Endodermal cell (in vitro differentiated cells): ENCODE measurements around the gene CD81. TPM values are rescaled to one million over a fixed set of nuclear protein-coding genes. Genes with fewer than 3 reads are reported as not detected.

Experiments
- DNase-seq: peaks from one replicate; pipeline ENCODE4 v3.0.0-alpha.2; 2017
- H3K27ac ChIP-seq: 2 replicates; pipeline ENCODE4 v1.5.1; 2013; ENCODE audit warnings: mild to moderate bottlenecking, low read depth, low read length, moderate library complexity
- H3K27me3 ChIP-seq: 2 replicates; pipeline ENCODE4 v1.6.1; 2013; ENCODE audit warnings: mild to moderate bottlenecking, low read length, moderate library complexity; ENCODE audit not compliant: insufficient read depth, control insufficient read depth, poor library complexity, severe bottlenecking
- H3K36me3 ChIP-seq: 2 replicates; pipeline ENCODE4 v1.7.0; 2013; ENCODE audit warnings: mild to moderate bottlenecking, low read length, moderate library complexity; ENCODE audit not compliant: control insufficient read depth, insufficient read depth
- H3K4me1 ChIP-seq: one replicate; pipeline ENCODE4 v1.7.0; 2013; ENCODE audit warnings: low read length; ENCODE audit not compliant: control insufficient read depth, insufficient read depth
- H3K4me3 ChIP-seq: 2 replicates; pipeline ENCODE4 v1.5.1; 2013; ENCODE audit warnings: mild to moderate bottlenecking, low read length, moderate library complexity
- H3K9ac ChIP-seq: 2 replicates; pipeline ENCODE4 v1.6.1; 2013; ENCODE audit warnings: mild to moderate bottlenecking, low read length, moderate library complexity; ENCODE audit not compliant: poor library complexity, severe bottlenecking; ENCODE audit errors: extremely low read depth
- H3K9me3 ChIP-seq: 2 replicates; pipeline ENCODE4 v1.6.1; 2013; ENCODE audit warnings: mild to moderate bottlenecking, low read length, moderate library complexity; ENCODE audit not compliant: control insufficient read depth
- H3K27ac Mint-ChIP-seq: 2 replicates; pipeline ENCODE4 v1.8.0; 2020; ENCODE audit warnings: mixed read lengths
- H3K27me3 Mint-ChIP-seq: 2 replicates; pipeline ENCODE4 v1.8.0; 2021; ENCODE audit warnings: mild to moderate bottlenecking, mixed read lengths; ENCODE audit not compliant: insufficient read depth
- H3K36me3 Mint-ChIP-seq: 2 replicates; pipeline ENCODE4 v1.8.0; 2020; ENCODE audit warnings: low read depth, mixed read lengths
- H3K4me1 Mint-ChIP-seq: 2 replicates; pipeline ENCODE4 v1.8.0; 2020; ENCODE audit warnings: mixed read lengths
- H3K4me3 Mint-ChIP-seq: 2 replicates; pipeline ENCODE4 v1.8.0; 2020; ENCODE audit warnings: mild to moderate bottlenecking, moderate library complexity, mixed read lengths
- H3K9me3 Mint-ChIP-seq: 2 replicates; pipeline ENCODE4 v1.8.0; 2020; ENCODE audit warnings: mild to moderate bottlenecking, mixed read lengths
- WGBS, 2 experiments: methylation state at CpG; one replicate each; pipeline versions ENCODE4 v1.1.5 to v1.1.7; 2013; ENCODE audit warnings: missing lambda C conversion rate in 2 of 2, mixed read lengths in 1 of 2; ENCODE audit not compliant: insufficient coverage in 1 of 2, insufficient read length in 1 of 2; 5-methylcytosine and 5-hydroxymethylcytosine counted together
- total RNA-seq, 2 donors: library from RNA; stranded (reverse); fragmentation: NEBNext Ultra II Directional in 1 of 2; extraction: Animal tissue kit (Norgen Biotek cat#: 25700) in 1 of 2; gene quantifications; 2 replicates in 1 of 2; 3 replicates in 1 of 2; pipeline ENCODE4 v1.2.1, GENCODE V29; 2021
- TF ChIP-seq, protein P1 (sequence below): fragments of 200-600 bp; sonication (generic); conservative IDR thresholded peaks from 2 replicates; pipeline ENCODE4 v1.5.0; 2021; ENCODE audit warnings: antibody characterized with exemption, mild to moderate bottlenecking

Gene CD81
- total RNA-seq, 2 donors from 2014 or later, result 275 to 331 TPM

DNA sequence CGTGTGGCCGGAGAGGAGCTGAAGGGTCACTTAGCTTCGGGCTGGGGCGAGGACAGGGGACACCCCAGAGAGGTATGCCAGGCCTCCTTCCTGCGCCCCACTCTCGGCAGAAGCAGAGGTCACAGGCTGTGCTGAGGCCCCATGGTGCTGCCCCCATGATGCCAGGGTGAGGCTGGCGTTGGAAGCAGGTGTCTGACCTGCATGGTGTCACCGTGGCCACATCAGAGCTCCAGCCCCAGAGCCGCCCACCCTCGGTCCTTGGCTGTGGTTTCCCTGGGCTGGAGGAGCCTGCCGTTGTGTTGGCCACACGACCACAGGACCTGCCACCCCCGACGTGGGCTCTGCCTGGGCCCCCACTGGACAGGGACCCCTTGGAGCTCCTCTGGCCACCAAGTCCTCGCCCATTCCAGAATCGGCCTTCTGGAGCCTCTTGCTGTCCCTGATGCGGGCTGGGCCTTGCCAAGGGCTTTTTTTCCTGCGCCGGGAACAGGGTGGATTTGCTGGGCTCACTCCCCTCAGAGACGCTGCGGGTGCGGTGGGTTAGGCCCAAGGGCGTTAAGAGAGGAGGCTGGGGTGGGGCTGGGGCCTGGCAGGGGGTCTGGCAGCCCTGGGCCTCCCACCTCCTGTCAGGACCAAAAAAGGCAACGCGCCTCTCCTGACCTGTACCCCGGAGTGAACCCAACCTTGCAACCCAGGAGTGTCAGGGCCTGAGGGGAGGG is 15.3 kb downstream of the CD81 start:
- H3K4me1 ChIP-seq, result no peaks in the 10 kb centered on the region
- no peak overlapping the region for H3K9ac ChIP-seq
- WGBS, 2 experiments, result 92 to 93% methylated on average over 18 to 26 of the region's 26 CpGs
- TF ChIP-seq, protein P1, sequence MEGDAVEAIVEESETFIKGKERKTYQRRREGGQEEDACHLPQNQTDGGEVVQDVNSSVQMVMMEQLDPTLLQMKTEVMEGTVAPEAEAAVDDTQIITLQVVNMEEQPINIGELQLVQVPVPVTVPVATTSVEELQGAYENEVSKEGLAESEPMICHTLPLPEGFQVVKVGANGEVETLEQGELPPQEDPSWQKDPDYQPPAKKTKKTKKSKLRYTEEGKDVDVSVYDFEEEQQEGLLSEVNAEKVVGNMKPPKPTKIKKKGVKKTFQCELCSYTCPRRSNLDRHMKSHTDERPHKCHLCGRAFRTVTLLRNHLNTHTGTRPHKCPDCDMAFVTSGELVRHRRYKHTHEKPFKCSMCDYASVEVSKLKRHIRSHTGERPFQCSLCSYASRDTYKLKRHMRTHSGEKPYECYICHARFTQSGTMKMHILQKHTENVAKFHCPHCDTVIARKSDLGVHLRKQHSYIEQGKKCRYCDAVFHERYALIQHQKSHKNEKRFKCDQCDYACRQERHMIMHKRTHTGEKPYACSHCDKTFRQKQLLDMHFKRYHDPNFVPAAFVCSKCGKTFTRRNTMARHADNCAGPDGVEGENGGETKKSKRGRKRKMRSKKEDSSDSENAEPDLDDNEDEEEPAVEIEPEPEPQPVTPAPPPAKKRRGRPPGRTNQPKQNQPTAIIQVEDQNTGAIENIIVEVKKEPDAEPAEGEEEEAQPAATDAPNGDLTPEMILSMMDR, result no peak
- DNase-seq, result no peak
- H3K9me3 Mint-ChIP-seq, result no peaks in the 10 kb centered on the region
- no peaks in the 10 kb centered on the region for H3K4me1 Mint-ChIP-seq
- peaks cover 14% of the 10 kb centered on the region for H3K36me3 ChIP-seq
- H3K27me3 ChIP-seq, result no peaks in the 10 kb centered on the region
- no peak overlapping the region for H3K4me3 ChIP-seq
- H3K27ac Mint-ChIP-seq, result no peak overlapping the region
- H3K4me3 Mint-ChIP-seq, result no peak overlapping the region
- H3K36me3 Mint-ChIP-seq, result peaks cover 21% of the 10 kb centered on the region
- H3K9me3 ChIP-seq, result no peaks in the 10 kb centered on the region
- no peaks in the 10 kb centered on the region for H3K27me3 Mint-ChIP-seq
- H3K27ac ChIP-seq, result no peak overlapping the region

- Mint-ChIP-seq H3K4me1 (no peaks in the 10 kb centered on the region), H3K36me3 (peaks cover 25% of the 10 kb centered on the region), H3K27me3 (no peaks in the 10 kb centered on the region), H3K9me3 (no peaks in the 10 kb centered on the region), H3K27ac (no peak overlapping the region), H3K4me3 (no peak overlapping the region)
- no peak overlapping the region for H3K27ac ChIP-seq
- no peaks in the 10 kb centered on the region for H3K9me3 ChIP-seq
- TF ChIP-seq, protein P1, result no peak
- no peak for DNase-seq
- H3K27me3 ChIP-seq, result no peaks in the 10 kb centered on the region
- H3K36me3 ChIP-seq, result peaks cover 21% of the 10 kb centered on the region
- WGBS, 2 experiments, result 84 to 90% methylated on average over 19 to 27 of the region's 27 CpGs
- H3K9ac ChIP-seq, result no peak overlapping the region
- no peaks in the 10 kb centered on the region for H3K4me1 ChIP-seq
- H3K4me3 ChIP-seq, result no peak overlapping the region
Measured at GRCh38 chr11:2393111-2393868, 16.2 kb downstream of the CD81 start.

DNA sequence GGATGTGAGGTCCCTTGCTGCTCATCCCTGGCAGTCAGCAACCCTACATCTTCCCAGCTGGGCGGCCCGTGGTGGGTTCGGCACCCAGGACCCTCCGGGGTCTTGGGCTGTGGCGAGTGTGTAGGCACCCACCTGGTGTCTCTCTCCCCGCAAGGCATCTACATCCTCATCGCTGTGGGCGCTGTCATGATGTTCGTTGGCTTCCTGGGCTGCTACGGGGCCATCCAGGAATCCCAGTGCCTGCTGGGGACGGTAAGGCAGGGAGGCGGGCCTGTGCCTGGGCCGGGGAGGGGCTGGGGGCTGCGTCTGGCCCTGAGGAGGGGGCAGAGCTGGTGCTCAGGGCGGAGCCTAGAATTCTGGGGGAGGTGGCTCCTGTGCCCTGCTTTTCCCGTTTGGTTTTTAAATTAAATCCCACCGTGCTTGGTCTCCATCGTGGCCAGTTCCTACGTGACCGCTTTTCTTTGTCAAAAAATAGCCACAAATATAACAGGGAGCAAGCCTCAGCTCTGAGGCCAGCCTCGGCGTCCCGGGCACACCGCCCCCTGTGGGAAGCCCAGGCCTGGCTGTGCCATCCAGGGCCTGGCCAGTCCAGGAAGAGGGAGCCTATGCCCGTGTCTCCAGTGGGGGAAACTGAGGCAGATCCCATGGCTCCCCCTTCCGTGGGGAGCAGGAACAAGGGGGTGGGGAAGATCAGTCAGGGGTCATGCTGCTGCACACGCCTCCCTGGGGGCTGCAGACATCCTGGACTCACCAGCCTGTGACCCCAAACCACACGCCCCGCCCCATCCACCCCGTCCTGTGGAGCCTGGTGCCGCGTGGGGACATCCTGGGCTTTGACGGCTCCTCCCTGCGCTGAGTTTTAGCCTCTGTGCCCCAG is 17.1 kb downstream of the CD81 start:
- Histone ChIP-seq H3K27me3 (no peaks in the 10 kb centered on the region), H3K9me3 (no peaks in the 10 kb centered on the region), H3K4me3 (no peak overlapping the region), H3K4me1 (no peaks in the 10 kb centered on the region), H3K9ac (no peak overlapping the region), H3K27ac (no peak overlapping the region), H3K36me3 (peaks cover 25% of the 10 kb centered on the region)
- peaks cover 27% of the 10 kb centered on the region for H3K36me3 Mint-ChIP-seq
- H3K27me3 Mint-ChIP-seq, result no peaks in the 10 kb centered on the region
- H3K4me3 Mint-ChIP-seq, result no peak overlapping the region
- no peaks in the 10 kb centered on the region for H3K9me3 Mint-ChIP-seq
- H3K27ac Mint-ChIP-seq, result no peak overlapping the region
- H3K4me1 Mint-ChIP-seq, result no peaks in the 10 kb centered on the region
- 88 to 89% methylated on average over 18 to 34 of the region's 34 CpGs for WGBS, 2 experiments
- DNase-seq, result no peak
- TF ChIP-seq, protein P1, result peak; percentile 25
